Body of pancreas (tissue), 4 donors: ENCODE measurements around the gene RNLS. TPM values are rescaled to one million over a fixed set of nuclear protein-coding genes. Genes with fewer than 3 reads are reported as not detected.
"Not testable (repeated sequence)": the region's sequence is repeated elsewhere in the genome, so short reads cannot be mapped to it uniquely, and the experiment has no call there.

Experiments
- ATAC-seq: fragments of 150-250 bp; one replicate; pipeline ENCODE4 v1.9.1; 2016
- DNase-seq, 4 donors: peaks; one replicate each; pipeline ENCODE4 v3.0.0-alpha.2; 2019
- H3K27ac ChIP-seq, 4 donors: fragments of 200-600 bp; sonication (generic); 1 replicate in 3 of 4; 2 replicates in 1 of 4; pipeline versions ENCODE4 v1.5.1 to v1.6.1; 2016 to 2019; ENCODE audit warnings: mild to moderate bottlenecking in 1 of 4, mixed read lengths in 1 of 4, moderate library complexity in 1 of 4
- H3K27me3 ChIP-seq, 2 donors: fragments of 200-600 bp; sonication (generic); one replicate each; pipeline ENCODE4 v1.6.0; 2016; ENCODE audit warnings: mild to moderate bottlenecking in 1 of 2
- H3K36me3 ChIP-seq, 2 donors: fragments of 200-600 bp; sonication (generic); replicated peaks in 1 of 2; 2 replicates each; pipeline ENCODE4 v1.5.1; 2016; ENCODE audit warnings: low read depth in 2 of 2; ENCODE audit not compliant: insufficient read depth in 1 of 2
- H3K4me1 ChIP-seq: fragments of 200-600 bp; sonication (generic); one replicate; pipeline ENCODE4 v1.6.0; 2016
- H3K4me3 ChIP-seq, 2 donors: fragments of 200-600 bp; sonication (generic); 1 replicate in 1 of 2; 2 replicates in 1 of 2; pipeline ENCODE4 v1.5.1; 2016 to 2019
- H3K9me3 ChIP-seq, 3 donors: fragments of 200-600 bp; sonication (generic); 1 replicate in 2 of 3; 2 replicates in 1 of 3; pipeline ENCODE4 v1.5.1; 2016
- POLR2A ChIP-seq, 3 donors: fragments of 450-650 bp; IDR thresholded peaks; one replicate each; pipeline ENCODE4 v1.6.1; 2016; ENCODE audit warnings: antibody characterized with exemption in 3 of 3, mild to moderate bottlenecking in 2 of 3
- WGBS, 2 donors: methylation state at CpG; one replicate each; pipeline ENCODE4 v1.1.5; 2017; 5-methylcytosine and 5-hydroxymethylcytosine counted together
- intact Hi-C: fragments of 100-400 bp; cut with DNase I; formaldehyde crosslinking; loops from one replicate; pipeline ENCODE4 v1.15.1; 2023
- total RNA-seq, 2 donors: library from RNA; depleted of rRNA; stranded (reverse); fragments of >200 nt; gene quantifications; one replicate each; pipeline ENCODE4 v1.1.0, GENCODE V29; 2016
- TF ChIP-seq, protein P1 (sequence below), 7 experiments: fragments of 450-650 bp in 4 of 7; fragments of 200-600 bp in 3 of 7; sonication (generic) in 3 of 7; IDR thresholded peaks; one replicate each; pipeline ENCODE4 v1.5.1; 2016 to 2019; ENCODE audit warnings: antibody characterized with exemption in 7 of 7

RNLS gene
- total RNA-seq, 2 donors from 2014 or later, result 7.9 to 26.5 TPM

GRCh38 chr10:88313878-88314277, 269.2 kb downstream of the RNLS start:
- H3K27ac ChIP-seq, result no peak overlapping the region
- 75 to 83% methylated on average over 1 of the region's 1 CpG for WGBS, 2 donors
- no peaks in the 10 kb centered on the region for H3K4me1 ChIP-seq
- H3K36me3 ChIP-seq, result no peaks in the 10 kb centered on the region
- DNase-seq (no peak), ATAC-seq (no peak)
- no peak for TF ChIP-seq POLR2A (IDR thresholded peaks at IDR 0.05)
- TF ChIP-seq, protein P1, sequence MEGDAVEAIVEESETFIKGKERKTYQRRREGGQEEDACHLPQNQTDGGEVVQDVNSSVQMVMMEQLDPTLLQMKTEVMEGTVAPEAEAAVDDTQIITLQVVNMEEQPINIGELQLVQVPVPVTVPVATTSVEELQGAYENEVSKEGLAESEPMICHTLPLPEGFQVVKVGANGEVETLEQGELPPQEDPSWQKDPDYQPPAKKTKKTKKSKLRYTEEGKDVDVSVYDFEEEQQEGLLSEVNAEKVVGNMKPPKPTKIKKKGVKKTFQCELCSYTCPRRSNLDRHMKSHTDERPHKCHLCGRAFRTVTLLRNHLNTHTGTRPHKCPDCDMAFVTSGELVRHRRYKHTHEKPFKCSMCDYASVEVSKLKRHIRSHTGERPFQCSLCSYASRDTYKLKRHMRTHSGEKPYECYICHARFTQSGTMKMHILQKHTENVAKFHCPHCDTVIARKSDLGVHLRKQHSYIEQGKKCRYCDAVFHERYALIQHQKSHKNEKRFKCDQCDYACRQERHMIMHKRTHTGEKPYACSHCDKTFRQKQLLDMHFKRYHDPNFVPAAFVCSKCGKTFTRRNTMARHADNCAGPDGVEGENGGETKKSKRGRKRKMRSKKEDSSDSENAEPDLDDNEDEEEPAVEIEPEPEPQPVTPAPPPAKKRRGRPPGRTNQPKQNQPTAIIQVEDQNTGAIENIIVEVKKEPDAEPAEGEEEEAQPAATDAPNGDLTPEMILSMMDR (IDR thresholded peaks at IDR 0.05), result no peak
- H3K9me3 ChIP-seq, result no peaks in the 10 kb centered on the region
- H3K27me3 ChIP-seq, result no peaks in the 10 kb centered on the region
- intact Hi-C loops, result no loop called here
- no peak overlapping the region for H3K4me3 ChIP-seq

GRCh38 chr10:88312855-88313254, 270.3 kb downstream of the RNLS start:
- Histone ChIP-seq H3K27ac (no peak overlapping the region), H3K4me3 (no peak overlapping the region), H3K27me3 (no peaks in the 10 kb centered on the region), H3K9me3 (no peaks in the 10 kb centered on the region), H3K4me1 (no peaks in the 10 kb centered on the region), H3K36me3 (no peaks in the 10 kb centered on the region)
- DNase-seq (no peak), ATAC-seq (no peak)
- intact Hi-C loops, result no loop called here
- 88 to 90% methylated on average over 2 of the region's 2 CpGs for WGBS, 2 donors
- TF ChIP-seq, protein P1 (IDR thresholded peaks at IDR 0.05), result no peak
- no peak for TF ChIP-seq POLR2A (IDR thresholded peaks at IDR 0.05)

GRCh38 chr10:88311264-88311663, 271.9 kb downstream of the RNLS start:
- H3K27ac ChIP-seq, result no peak overlapping the region
- no peak overlapping the region for H3K4me3 ChIP-seq
- DNase-seq, result no peak
- intact Hi-C loops, result no loop called here
- no peaks in the 10 kb centered on the region for H3K9me3 ChIP-seq
- H3K4me1 ChIP-seq, result no peaks in the 10 kb centered on the region
- TF ChIP-seq, protein P1 (IDR thresholded peaks at IDR 0.05), result no peak
- no peak for TF ChIP-seq POLR2A (IDR thresholded peaks at IDR 0.05)
- 71 to 86% methylated on average over 1 of the region's 1 CpG for WGBS, 2 donors
- no peaks in the 10 kb centered on the region for H3K36me3 ChIP-seq
- ATAC-seq, result no peak
- H3K27me3 ChIP-seq, result no peaks in the 10 kb centered on the region

GRCh38 chr10:88309365-88309764, 273.8 kb downstream of the RNLS start:
- DNase-seq (no peak), ATAC-seq (no peak)
- Histone ChIP-seq H3K36me3 (no peaks in the 10 kb centered on the region), H3K9me3 (no peaks in the 10 kb centered on the region), H3K27ac (no peak overlapping the region), H3K4me1 (no peaks in the 10 kb centered on the region), H3K4me3 (no peak overlapping the region), H3K27me3 (no peaks in the 10 kb centered on the region)
- TF ChIP-seq POLR2A (IDR thresholded peaks at IDR 0.05), result no peak
- TF ChIP-seq, protein P1 (IDR thresholded peaks at IDR 0.05), result no peak
- intact Hi-C loops, result no loop called here
- 91 to 96% methylated on average over 3 of the region's 3 CpGs for WGBS, 2 donors

DNA sequence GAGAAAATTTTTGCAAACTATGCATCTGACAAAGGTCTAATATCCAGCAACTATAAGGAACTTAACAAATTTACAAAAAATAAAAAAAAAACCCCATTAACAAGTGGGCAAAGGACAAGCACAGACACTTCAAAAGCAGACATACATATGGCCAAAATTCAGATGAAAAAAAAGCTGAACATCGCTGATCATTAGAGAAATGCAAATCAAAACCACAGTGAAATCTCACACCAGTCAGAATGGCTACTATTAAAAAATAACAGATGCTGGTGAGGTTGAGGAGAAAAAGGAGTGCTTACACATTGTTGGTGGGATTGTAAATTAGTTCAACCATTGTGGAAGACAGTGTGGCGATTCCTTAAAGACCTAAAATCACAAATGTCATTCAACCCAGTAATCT, 274.8 kb downstream of the RNLS start:
- H3K4me1 ChIP-seq, H3K4me3 ChIP-seq, ATAC-seq, DNase-seq, intact Hi-C loops, H3K27ac ChIP-seq, H3K36me3 ChIP-seq, H3K9me3 ChIP-seq, H3K27me3 ChIP-seq: not testable (repeated sequence)
- 94 to 97% methylated on average over 2 of the region's 2 CpGs for WGBS, 2 donors
